Trophoblast cell (in vitro differentiated cells and primary cell): ENCODE results near the gene PHKA1.

Experiments used
- DNase-seq, 2 donors: peaks; one replicate each; pipeline ENCODE4 v3.0.0-alpha.2; 2016
- H2AFZ ChIP-seq: 2 replicates; pipeline ENCODE4 v1.6.1; 2013; ENCODE audit warnings: low read length, moderate library complexity, mild to moderate bottlenecking; ENCODE audit not compliant: insufficient read depth, poor library complexity
- H2AK5ac ChIP-seq: 2 replicates; pipeline ENCODE4 v1.6.1; 2013; ENCODE audit warnings: mild to moderate bottlenecking, low read length
- H2BK120ac ChIP-seq: 2 replicates; pipeline ENCODE4 v1.6.1; 2013; ENCODE audit warnings: low read length, mild to moderate bottlenecking, moderate library complexity; ENCODE audit not compliant: insufficient read depth, poor library complexity
- H2BK12ac ChIP-seq: 2 replicates; pipeline ENCODE4 v1.6.1; 2013; ENCODE audit warnings: mild to moderate bottlenecking, low read length, moderate library complexity
- H2BK5ac ChIP-seq: 2 replicates; pipeline ENCODE4 v1.6.1; 2013; ENCODE audit warnings: low read length, low read depth, moderate library complexity, mild to moderate bottlenecking; ENCODE audit not compliant: poor library complexity
- H3K14ac ChIP-seq: 2 replicates; pipeline ENCODE4 v1.6.1; 2013; ENCODE audit warnings: mild to moderate bottlenecking, low read length
- H3K18ac ChIP-seq: 2 replicates; pipeline ENCODE4 v1.6.1; 2013; ENCODE audit warnings: mild to moderate bottlenecking, low read length
- H3K23ac ChIP-seq: 2 replicates; pipeline ENCODE4 v1.6.1; 2013; ENCODE audit warnings: low read length
- H3K27ac ChIP-seq: 2 replicates; pipeline ENCODE4 v1.5.1; 2013; ENCODE audit warnings: low read depth, mild to moderate bottlenecking, inconsistent platforms, low read length, moderate library complexity
- H3K27me3 ChIP-seq: 2 replicates; pipeline ENCODE4 v1.6.1; 2013; ENCODE audit warnings: inconsistent platforms, mild to moderate bottlenecking, low read length, moderate library complexity; ENCODE audit not compliant: insufficient read depth
- H3K36me3 ChIP-seq, 2 experiments: 1 replicate in 1 of 2; 2 replicates in 1 of 2; pipeline ENCODE4 v1.6.1; 2013; ENCODE audit warnings: low read length in 2 of 2, mild to moderate bottlenecking in 2 of 2, moderate library complexity in 1 of 2; ENCODE audit not compliant: insufficient read depth in 2 of 2, control insufficient read depth in 1 of 2
- H3K4ac ChIP-seq: 2 replicates; pipeline ENCODE4 v1.6.1; 2013; ENCODE audit warnings: low read depth, mild to moderate bottlenecking, low read length, moderate library complexity
- H3K4me1 ChIP-seq, 2 experiments: 1 replicate in 1 of 2; 2 replicates in 1 of 2; pipeline ENCODE4 v1.6.1; 2013; ENCODE audit warnings: low read length in 2 of 2, mild to moderate bottlenecking in 2 of 2, moderate library complexity in 1 of 2; ENCODE audit not compliant: insufficient read depth in 2 of 2, control insufficient read depth in 1 of 2
- H3K4me2 ChIP-seq: 2 replicates; pipeline ENCODE4 v1.6.1; 2013; ENCODE audit warnings: inconsistent platforms, mild to moderate bottlenecking, low read length, moderate library complexity
- H3K4me3 ChIP-seq: 2 replicates; pipeline ENCODE4 v1.5.1; 2013; ENCODE audit warnings: mild to moderate bottlenecking, low read depth, low read length, inconsistent platforms
- H3K79me1 ChIP-seq: one replicate; pipeline ENCODE4 v1.6.1; 2013; ENCODE audit warnings: low read length
- H3K79me2 ChIP-seq: 2 replicates; pipeline ENCODE4 v1.6.1; 2013; ENCODE audit warnings: low read length, mild to moderate bottlenecking; ENCODE audit not compliant: control insufficient read depth, insufficient read depth, poor library complexity
- H3K9ac ChIP-seq: 2 replicates; pipeline ENCODE4 v1.6.1; 2013; ENCODE audit warnings: mild to moderate bottlenecking, low read length
- H3K9me3 ChIP-seq: 2 replicates; pipeline ENCODE4 v1.6.1; 2013; ENCODE audit warnings: low read depth, mild to moderate bottlenecking, control low read depth, inconsistent platforms, low read length; ENCODE audit not compliant: insufficient read depth
- H4K12ac ChIP-seq: 2 replicates; pipeline ENCODE4 v1.6.1; 2013; ENCODE audit warnings: low read depth, mild to moderate bottlenecking, low read length, moderate library complexity
- H4K8ac ChIP-seq: 2 replicates; pipeline ENCODE4 v1.6.1; 2013; ENCODE audit warnings: low read depth, mild to moderate bottlenecking, low read length, moderate library complexity
- H4K91ac ChIP-seq: one replicate; pipeline ENCODE4 v1.6.1; 2013; ENCODE audit warnings: low read depth, mild to moderate bottlenecking, low read length, moderate library complexity
- WGBS: extraction: QIAGEN DNeasy Blood & Tissue Kit; methylation state at CpG from one replicate; pipeline ENCODE4 v1.1.7; 2013; ENCODE audit warnings: missing lambda C conversion rate; ENCODE audit not compliant: insufficient read length, insufficient coverage; ENCODE audit errors: extremely low coverage; 5-methylcytosine and 5-hydroxymethylcytosine counted together

Gene PHKA1

GRCh38 chrX:72715546-72715945 lies 1.4 kb upstream of the PHKA1 start:
- Histone ChIP-seq H2AK5ac (no peak overlapping the region), H3K27ac (no peak overlapping the region), H3K79me1 (no peaks in the 10 kb centered on the region), H3K18ac (no peak overlapping the region), H4K8ac (no peak overlapping the region), H3K4me2 (no peak overlapping the region), H2AFZ (no peak overlapping the region), H3K14ac (no peak overlapping the region), H4K12ac (no peak overlapping the region), H3K79me2 (no peaks in the 10 kb centered on the region), H3K23ac (no peak overlapping the region), H2BK120ac (no peak overlapping the region), H3K4ac (no peak overlapping the region), H2BK12ac (no peak overlapping the region), H3K4me1 (no peaks in the 10 kb centered on the region), H3K4me3 (no peak overlapping the region), H3K9ac (no peak overlapping the region), H3K36me3 (no peaks in the 10 kb centered on the region), H3K27me3 (no peaks in the 10 kb centered on the region), H3K9me3 (no peaks in the 10 kb centered on the region), H2BK5ac (no peak overlapping the region), H4K91ac (no peak overlapping the region)
- DNase-seq: no peak
- WGBS: no CpG with 5 or more reads among the region's 12 CpGs

DNA sequence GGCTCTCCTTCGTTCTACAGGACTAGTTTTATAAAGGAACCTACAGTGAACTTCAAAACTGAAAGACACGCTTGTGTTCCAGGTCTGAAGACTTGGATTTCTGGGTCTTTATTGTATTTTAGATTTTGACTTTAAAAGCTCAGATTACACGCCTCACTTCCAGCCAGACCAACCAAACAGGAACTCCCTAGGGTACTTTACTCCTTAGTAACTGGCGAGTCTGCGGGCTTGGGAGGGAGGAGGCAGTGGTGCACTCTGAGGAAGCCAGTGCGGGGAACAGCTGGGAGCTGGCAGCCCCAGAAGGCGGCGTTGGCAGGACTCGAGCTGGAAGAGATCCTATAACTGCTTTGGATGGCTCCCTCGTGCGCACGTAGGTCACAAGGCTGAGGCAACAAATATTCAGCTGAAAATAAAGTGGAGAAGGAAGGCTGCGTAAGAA lies 391 bp upstream of the PHKA1 start:
- Histone ChIP-seq H3K4me2 (peak overlapping the region; percentile 62), H3K79me2 (no peaks in the 10 kb centered on the region), H3K14ac (no peak overlapping the region), H3K23ac (no peak overlapping the region), H3K18ac (no peak overlapping the region), H3K4me3 (no peak overlapping the region), H3K9ac (no peak overlapping the region), H2AFZ (no peak overlapping the region), H2AK5ac (no peak overlapping the region), H3K27me3 (no peaks in the 10 kb centered on the region), H3K79me1 (no peaks in the 10 kb centered on the region), H2BK120ac (no peak overlapping the region), H3K27ac (no peak overlapping the region), H4K8ac (no peak overlapping the region), H4K91ac (no peak overlapping the region), H2BK5ac (no peak overlapping the region), H3K4me1 (no peaks in the 10 kb centered on the region), H4K12ac (no peak overlapping the region), H3K36me3 (no peaks in the 10 kb centered on the region), H3K4ac (no peak overlapping the region), H3K9me3 (no peaks in the 10 kb centered on the region), H2BK12ac (no peak overlapping the region)
- DNase-seq: peak; percentile 57 to 61
- no CpG with 5 or more reads among the region's 13 CpGs for WGBS

GRCh38 chrX:72713130-72713529 lies 976 bp downstream of the PHKA1 start:
- H3K23ac ChIP-seq: no peak overlapping the region
- no peak overlapping the region for H3K18ac ChIP-seq
- no peak for DNase-seq
- no peaks in the 10 kb centered on the region for H3K9me3 ChIP-seq
- no peak overlapping the region for H2BK5ac ChIP-seq
- H4K91ac ChIP-seq: no peak overlapping the region
- H3K79me2 ChIP-seq: no peaks in the 10 kb centered on the region
- H3K79me1 ChIP-seq: no peaks in the 10 kb centered on the region
- WGBS: no CpG with 5 or more reads among the region's 3 CpGs
- H2BK12ac ChIP-seq: no peak overlapping the region
- H3K27me3 ChIP-seq: no peaks in the 10 kb centered on the region
- no peak overlapping the region for H3K14ac ChIP-seq
- H3K9ac ChIP-seq: no peak overlapping the region
- H3K27ac ChIP-seq: no peak overlapping the region
- no peak overlapping the region for H4K12ac ChIP-seq
- no peak overlapping the region for H3K4me3 ChIP-seq
- no peaks in the 10 kb centered on the region for H3K4me1 ChIP-seq
- H3K4me2 ChIP-seq: no peak overlapping the region
- no peaks in the 10 kb centered on the region for H3K36me3 ChIP-seq
- H3K4ac ChIP-seq: no peak overlapping the region
- H4K8ac ChIP-seq: no peak overlapping the region
- H2AK5ac ChIP-seq: no peak overlapping the region
- H2BK120ac ChIP-seq: no peak overlapping the region
- H2AFZ ChIP-seq: no peak overlapping the region

GRCh38 chrX:72712094-72712755 lies 1.9 kb downstream of the PHKA1 start:
- Histone ChIP-seq H3K27me3 (no peaks in the 10 kb centered on the region), H3K9me3 (no peaks in the 10 kb centered on the region), H3K9ac (no peak overlapping the region), H3K79me1 (no peaks in the 10 kb centered on the region), H3K23ac (no peak overlapping the region), H3K4ac (no peak overlapping the region), H3K18ac (no peak overlapping the region), H4K8ac (no peak overlapping the region), H2AFZ (no peak overlapping the region), H2AK5ac (no peak overlapping the region), H3K14ac (no peak overlapping the region), H3K4me2 (no peak overlapping the region), H3K4me1 (no peaks in the 10 kb centered on the region), H4K91ac (no peak overlapping the region), H3K4me3 (no peak overlapping the region), H2BK120ac (no peak overlapping the region), H3K27ac (no peak overlapping the region), H4K12ac (no peak overlapping the region), H3K36me3 (no peaks in the 10 kb centered on the region), H2BK12ac (no peak overlapping the region), H3K79me2 (no peaks in the 10 kb centered on the region), H2BK5ac (no peak overlapping the region)
- no peak for DNase-seq
- no CpG with 5 or more reads among the region's 2 CpGs for WGBS
